GM19324 (cell line): Measurements from ENCODE around the gene MYRIP.
"Not testable (repeated sequence)": the region's sequence is repeated elsewhere in the genome, so short reads cannot be mapped to it uniquely, and the experiment has no call there.

Experiments used
- ATAC-seq: cut with Tn5 transposase; IDR thresholded peaks from one replicate; pipeline ENCODE4 v1.9.1; 2021; ENCODE audit warnings: mild to moderate bottlenecking, moderate library complexity; ENCODE audit not compliant: unreplicated experiment, low FRiP score

MYRIP gene

GRCh38 chr3:39805650-39806049 lies 3.8 kb upstream of the MYRIP start:
- ATAC-seq, result no peak

GRCh38 chr3:39806820-39807219 lies 2.6 kb upstream of the MYRIP start:
- ATAC-seq, result no peak

GRCh38 chr3:39808467-39809180 lies 785 bp upstream of the MYRIP start:
- no peak for ATAC-seq

- ATAC-seq, result no peak
Observed at GRCh38 chr3:39809995-39810595, 686 bp downstream of the MYRIP start.

GRCh38 chr3:39810647-39811161 lies 1.3 kb downstream of the MYRIP start:
- ATAC-seq, result no peak

GRCh38 chr3:39811561-39811960 lies 2.2 kb downstream of the MYRIP start:
- ATAC-seq, result no peak

GRCh38 chr3:39812537-39812936 lies 3.1 kb downstream of the MYRIP start:
- ATAC-seq, result no peak

- no peak for ATAC-seq
Observed at GRCh38 chr3:39814007-39814406, 4.6 kb downstream of the MYRIP start.

GRCh38 chr3:39819899-39820298 lies 10.5 kb downstream of the MYRIP start:
- no peak for ATAC-seq

GRCh38 chr3:39833764-39834163 lies 24.4 kb downstream of the MYRIP start:
- not testable (repeated sequence) for ATAC-seq

GRCh38 chr3:39839484-39839883 lies 30.1 kb downstream of the MYRIP start:
- ATAC-seq, result no peak

- no peak for ATAC-seq
Observed at GRCh38 chr3:39843440-39843839, 34.0 kb downstream of the MYRIP start.

- no peak for ATAC-seq
Observed at GRCh38 chr3:39848365-39848764, 39.0 kb downstream of the MYRIP start.

GRCh38 chr3:39849992-39850715 lies 40.7 kb downstream of the MYRIP start:
- ATAC-seq, result peak; percentile 44

- ATAC-seq, result no peak
Observed at GRCh38 chr3:39850716-39851032, 41.3 kb downstream of the MYRIP start.

GRCh38 chr3:39855517-39855916 lies 46.1 kb downstream of the MYRIP start:
- ATAC-seq, result no peak

- no peak for ATAC-seq
Observed at GRCh38 chr3:39869890-39870289, 60.5 kb downstream of the MYRIP start.

GRCh38 chr3:39870706-39871105 lies 61.3 kb downstream of the MYRIP start:
- no peak for ATAC-seq

GRCh38 chr3:39879581-39879980 lies 70.2 kb downstream of the MYRIP start:
- ATAC-seq, result no peak

- no peak for ATAC-seq
Observed at GRCh38 chr3:39882111-39882510, 72.7 kb downstream of the MYRIP start.

- ATAC-seq, result no peak
Observed at GRCh38 chr3:39892068-39892467, 82.7 kb downstream of the MYRIP start.

GRCh38 chr3:39896184-39896583 lies 86.8 kb downstream of the MYRIP start:
- no peak for ATAC-seq
